KOPT-K1 (cell line): ENCODE results near the gene SLC24A3.

Experiments used
- H3K27ac ChIP-seq: fragments of 200-600 bp; sonication (generic); 2 replicates; pipeline ENCODE4 v1.5.1; 2016; ENCODE audit warnings: antibody characterized with exemption, mild to moderate bottlenecking, low read depth, low read length; ENCODE audit not compliant: poor library complexity, severe bottlenecking
- H3K36me3 ChIP-seq: fragments of 200-600 bp; sonication (generic); 2 replicates; pipeline ENCODE4 v1.5.1; 2017; ENCODE audit warnings: antibody characterized with exemption, mild to moderate bottlenecking, low read length, moderate library complexity; ENCODE audit not compliant: insufficient read depth
- H3K9me3 ChIP-seq: fragments of 200-600 bp; sonication (generic); 2 replicates; pipeline ENCODE4 v1.5.1; 2017; ENCODE audit warnings: antibody characterized with exemption, low read length, mild to moderate bottlenecking; ENCODE audit not compliant: insufficient read depth, poor library complexity, severe bottlenecking

Gene SLC24A3

GRCh38 chr20:19492116-19492515, 279.7 kb downstream of the SLC24A3 start:
- no peak overlapping the region for H3K27ac ChIP-seq
- H3K36me3 ChIP-seq: no peaks in the 10 kb centered on the region
- no peaks in the 10 kb centered on the region for H3K9me3 ChIP-seq

- Histone ChIP-seq H3K27ac (no peak overlapping the region), H3K9me3 (no peaks in the 10 kb centered on the region), H3K36me3 (no peaks in the 10 kb centered on the region)
Measured at GRCh38 chr20:19492687-19493336, 280.4 kb downstream of the SLC24A3 start.

- H3K36me3 ChIP-seq: no peaks in the 10 kb centered on the region
- H3K27ac ChIP-seq: no peak overlapping the region
- H3K9me3 ChIP-seq: no peaks in the 10 kb centered on the region
Measured at GRCh38 chr20:19493794-19494495, 281.5 kb downstream of the SLC24A3 start.

- H3K36me3 ChIP-seq: no peaks in the 10 kb centered on the region
- no peaks in the 10 kb centered on the region for H3K9me3 ChIP-seq
- no peak overlapping the region for H3K27ac ChIP-seq
Measured at GRCh38 chr20:19495905-19496703, 283.7 kb downstream of the SLC24A3 start.

- no peaks in the 10 kb centered on the region for H3K9me3 ChIP-seq
- H3K27ac ChIP-seq: no peak overlapping the region
- no peaks in the 10 kb centered on the region for H3K36me3 ChIP-seq
Measured at GRCh38 chr20:19497064-19497463, 284.6 kb downstream of the SLC24A3 start.

- Histone ChIP-seq H3K36me3 (no peaks in the 10 kb centered on the region), H3K9me3 (no peaks in the 10 kb centered on the region), H3K27ac (no peak overlapping the region)
Measured at GRCh38 chr20:19498756-19499155, 286.3 kb downstream of the SLC24A3 start.

- Histone ChIP-seq H3K36me3 (no peaks in the 10 kb centered on the region), H3K27ac (no peak overlapping the region), H3K9me3 (no peaks in the 10 kb centered on the region)
Measured at GRCh38 chr20:19501476-19502115, 289.2 kb downstream of the SLC24A3 start.

- Histone ChIP-seq H3K27ac (no peak overlapping the region), H3K36me3 (no peaks in the 10 kb centered on the region), H3K9me3 (no peaks in the 10 kb centered on the region)
Measured at GRCh38 chr20:19502169-19502568, 289.7 kb downstream of the SLC24A3 start.

- no peak overlapping the region for H3K27ac ChIP-seq
- H3K9me3 ChIP-seq: no peaks in the 10 kb centered on the region
- H3K36me3 ChIP-seq: no peaks in the 10 kb centered on the region
Measured at GRCh38 chr20:19504251-19504650, 291.8 kb downstream of the SLC24A3 start.

- Histone ChIP-seq H3K36me3 (no peaks in the 10 kb centered on the region), H3K27ac (no peak overlapping the region), H3K9me3 (no peaks in the 10 kb centered on the region)
Measured at GRCh38 chr20:19506021-19506420, 293.6 kb downstream of the SLC24A3 start.

- H3K9me3 ChIP-seq: no peaks in the 10 kb centered on the region
- no peak overlapping the region for H3K27ac ChIP-seq
- no peaks in the 10 kb centered on the region for H3K36me3 ChIP-seq
Measured at GRCh38 chr20:19508449-19508848, 296.0 kb downstream of the SLC24A3 start.

GRCh38 chr20:19510611-19511010, 298.2 kb downstream of the SLC24A3 start:
- no peaks in the 10 kb centered on the region for H3K9me3 ChIP-seq
- H3K27ac ChIP-seq: no peak overlapping the region
- H3K36me3 ChIP-seq: no peaks in the 10 kb centered on the region

- no peaks in the 10 kb centered on the region for H3K36me3 ChIP-seq
- H3K9me3 ChIP-seq: no peaks in the 10 kb centered on the region
- H3K27ac ChIP-seq: no peak overlapping the region
Measured at GRCh38 chr20:19511931-19512330, 299.5 kb downstream of the SLC24A3 start.

GRCh38 chr20:19512886-19513677, 300.6 kb downstream of the SLC24A3 start:
- Histone ChIP-seq H3K27ac (no peak overlapping the region), H3K9me3 (no peaks in the 10 kb centered on the region), H3K36me3 (no peaks in the 10 kb centered on the region)
